NCI-H345 (cell line): ENCODE results near the gene ARRDC2.
"Not testable (repeated sequence)": the region's sequence is repeated elsewhere in the genome, so short reads cannot be mapped to it uniquely, and the experiment has no call there.

Source experiments
- DNase-seq: peaks from one replicate; lab custom pipeline; 2025; lab: John Stamatoyannopoulos, UW

ARRDC2 gene

DNA sequence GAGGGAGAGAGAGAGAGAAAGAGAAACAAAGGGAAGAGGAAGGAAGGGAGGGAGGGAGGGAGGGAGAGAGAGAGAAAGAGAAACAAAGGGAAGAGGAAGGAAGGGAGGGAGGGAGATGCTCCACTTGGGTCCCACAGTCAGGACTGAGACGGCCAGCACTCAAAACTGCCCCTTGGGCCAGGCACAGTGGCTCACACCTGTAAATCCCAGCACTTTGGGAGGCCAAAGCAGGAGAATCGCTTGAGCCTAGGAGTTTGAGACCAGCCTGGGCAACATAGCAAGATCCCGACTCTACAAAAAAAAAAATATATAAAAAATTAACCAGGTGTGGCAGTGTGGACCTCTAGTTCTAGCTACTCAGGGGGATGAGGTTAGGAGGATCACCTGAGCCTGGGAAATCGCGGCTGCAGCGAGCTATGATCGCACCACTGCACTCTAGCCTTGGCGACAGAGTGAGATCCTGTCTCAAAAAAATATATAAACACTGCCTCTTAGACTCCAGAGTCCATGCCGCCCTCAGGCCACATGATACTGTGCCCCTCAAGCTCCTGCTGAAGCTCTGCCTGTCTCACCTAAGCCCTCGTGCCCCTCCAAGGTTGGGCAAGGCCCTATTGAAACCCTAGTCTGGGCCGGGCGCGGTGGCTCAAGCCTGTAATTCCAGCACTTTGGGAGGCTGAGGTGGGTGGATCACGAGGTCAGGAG lies 8.4 kb downstream of the ARRDC2 start:
- DNase-seq = no peak

DNA sequence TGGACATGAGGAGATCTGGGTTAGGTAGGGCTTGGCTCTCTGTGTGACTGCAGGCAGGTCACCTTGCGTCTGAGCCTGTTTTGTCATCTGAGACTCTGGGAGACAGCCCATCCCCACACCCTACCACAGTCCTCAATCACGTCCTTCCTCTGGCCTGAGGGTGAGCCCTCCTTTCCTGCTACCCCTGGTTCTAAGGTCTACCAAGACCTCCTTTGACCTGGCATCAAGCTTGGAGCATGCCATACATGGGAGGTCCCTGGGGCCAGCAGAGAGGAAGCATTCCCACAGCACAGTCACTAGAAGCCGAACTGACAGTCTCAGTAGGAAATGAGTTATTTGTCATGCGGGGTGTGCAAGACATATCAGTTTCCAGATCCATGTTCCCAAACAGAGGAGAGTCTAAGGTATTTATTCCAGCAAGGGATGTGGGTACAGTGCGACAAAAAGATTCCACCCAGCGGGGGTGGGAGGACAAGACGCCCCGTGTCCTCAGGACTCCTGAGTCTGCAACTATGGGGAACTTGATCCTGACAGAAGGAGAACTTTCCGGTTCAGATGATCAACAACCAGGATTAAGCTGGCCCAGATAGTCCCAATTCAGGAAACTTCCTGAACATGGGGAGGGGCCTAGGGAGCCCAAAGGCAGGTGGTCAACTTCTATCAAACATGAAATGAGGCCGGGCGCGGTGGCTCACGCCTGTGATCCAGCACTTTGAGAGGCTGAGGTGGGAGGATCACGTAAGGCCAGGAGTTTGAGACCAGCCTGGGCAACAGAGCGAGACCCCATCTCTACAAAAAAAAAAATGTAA lies 9.5 kb downstream of the ARRDC2 start:
- DNase-seq = no peak

DNA sequence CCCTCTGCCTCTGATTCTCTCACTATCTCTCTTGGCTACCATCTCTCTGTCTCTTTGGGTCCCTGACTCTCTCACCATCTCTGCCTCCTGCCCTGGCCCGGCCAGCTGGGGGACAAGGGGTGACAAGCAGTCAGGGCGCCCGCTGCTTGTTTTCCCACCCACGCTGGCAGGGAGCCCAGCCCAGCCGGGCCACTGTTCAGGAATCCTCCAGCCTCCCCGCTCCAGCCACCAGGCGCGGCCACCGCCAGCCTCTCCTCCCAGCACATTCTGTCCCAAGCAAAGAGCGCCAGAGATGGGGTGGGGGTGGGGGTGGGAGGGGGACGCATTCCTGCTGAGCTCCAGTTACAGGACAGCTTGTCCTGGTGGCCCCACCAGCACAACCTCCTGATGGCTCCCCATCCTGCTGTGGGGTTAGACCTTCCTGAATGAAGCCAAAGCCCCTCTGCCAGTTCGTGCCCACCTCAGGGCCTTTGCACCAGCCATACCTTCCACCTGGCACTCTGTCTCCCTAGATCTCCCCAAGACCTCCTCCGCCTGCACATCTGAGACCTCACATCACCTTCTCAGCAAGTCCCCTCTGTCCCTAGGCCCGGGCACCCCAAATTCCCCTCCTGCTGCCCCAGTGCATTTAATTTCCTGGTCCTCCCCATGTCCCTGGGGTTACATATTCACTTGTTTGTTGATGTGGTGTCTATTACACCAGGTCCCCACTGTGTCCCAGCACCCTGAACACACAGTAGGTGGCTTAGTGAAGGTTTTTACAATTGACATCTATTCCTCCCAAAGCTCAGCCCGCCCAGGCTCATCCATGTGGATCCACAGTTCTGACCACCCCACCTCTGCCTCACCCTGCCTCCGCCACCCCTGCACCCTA lies 12.5 kb downstream of the ARRDC2 start:
- DNase-seq = no peak

DNA sequence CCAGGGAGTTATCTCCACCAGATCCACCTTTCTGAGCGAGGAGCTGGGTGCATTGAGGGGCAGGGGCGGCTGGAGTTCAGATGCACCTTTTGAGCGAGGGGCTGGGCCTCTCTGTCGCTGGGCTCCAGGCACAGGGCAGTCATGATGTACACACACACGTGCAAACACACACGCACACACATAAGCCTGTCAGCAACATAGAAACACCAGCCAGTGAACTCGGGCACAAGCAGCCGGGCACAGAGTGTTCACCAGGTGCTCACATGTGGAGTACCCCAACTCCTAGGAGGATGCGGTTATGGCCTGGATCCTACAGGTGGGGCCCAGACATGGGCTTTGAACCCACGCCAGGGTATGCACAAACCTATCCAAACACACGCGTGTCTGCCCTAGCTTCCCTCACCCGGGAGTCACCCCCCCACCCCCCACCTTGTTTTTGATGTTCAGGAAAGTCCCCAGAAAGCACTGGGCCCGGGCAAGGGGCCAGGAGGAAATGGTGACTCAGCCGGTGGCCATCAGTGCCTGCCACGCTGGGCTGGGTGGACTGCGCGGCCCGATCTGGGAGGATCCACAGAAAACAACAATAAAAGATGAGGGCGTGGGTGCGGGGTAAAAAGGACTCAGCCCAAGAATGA lies 13.3 kb downstream of the ARRDC2 start:
- no peak for DNase-seq

DNA sequence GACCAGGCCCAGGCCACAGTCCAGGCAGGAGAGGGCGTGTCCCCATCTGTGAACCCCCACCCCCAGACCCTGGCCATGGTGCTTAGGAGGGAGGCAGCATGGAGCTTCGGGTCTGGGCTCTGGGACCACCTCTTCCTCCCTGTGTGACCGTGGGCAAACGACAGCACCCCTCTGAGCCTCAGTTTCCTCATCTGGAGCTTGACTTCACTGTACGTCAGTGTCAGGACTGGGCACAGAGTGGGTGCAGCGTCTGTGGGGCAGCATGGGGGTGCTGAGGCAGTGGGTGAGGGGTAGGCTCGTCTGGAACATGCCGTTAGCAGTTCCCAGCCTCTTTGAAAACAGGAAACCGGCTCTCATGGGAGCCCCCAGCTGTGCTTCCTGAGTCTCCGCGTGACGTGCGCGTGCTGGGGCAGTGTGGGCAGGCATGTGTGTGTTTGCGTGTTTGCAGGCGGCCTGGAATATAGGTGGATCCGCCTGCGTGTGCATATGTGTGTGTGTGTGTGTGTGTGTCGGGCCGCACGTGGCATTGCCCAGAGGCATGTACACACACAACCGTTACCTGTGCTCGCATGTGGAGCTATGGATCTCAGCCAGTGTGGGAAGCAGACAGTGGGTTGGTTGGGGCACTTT lies 15.8 kb downstream of the ARRDC2 start:
- no peak for DNase-seq

- no peak for DNase-seq
Measured at GRCh38 chr19:18027151-18027550, 19.2 kb downstream of the ARRDC2 start.

- peak; percentile 62 for DNase-seq
Measured at GRCh38 chr19:18029617-18030338, 21.8 kb downstream of the ARRDC2 start.

DNA sequence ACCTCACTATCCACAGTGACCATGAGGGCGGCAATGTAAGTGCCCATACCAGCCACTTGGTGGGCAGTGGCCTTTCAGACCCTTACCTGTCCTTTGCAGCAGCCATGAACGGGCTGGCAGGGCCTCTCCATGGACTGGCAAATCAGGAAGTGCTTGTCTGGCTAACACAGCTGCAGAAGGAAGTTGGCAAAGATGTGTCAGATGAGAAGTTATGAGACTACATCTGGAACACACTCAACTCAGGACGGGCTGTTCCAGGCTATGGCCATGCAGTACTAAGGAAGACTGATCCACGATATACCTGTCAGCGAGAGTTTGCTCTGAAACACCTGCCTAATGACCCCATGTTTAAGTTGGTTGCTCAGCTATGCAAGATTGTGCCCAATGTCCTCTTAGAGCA lies 23.4 kb downstream of the ARRDC2 start:
- DNase-seq = not testable (repeated sequence)

GRCh38 chr19:18032102-18032501 lies 24.1 kb downstream of the ARRDC2 start:
- not testable (repeated sequence) for DNase-seq

- no peak for DNase-seq
Measured at GRCh38 chr19:18041054-18041453, 33.1 kb downstream of the ARRDC2 start.

DNA sequence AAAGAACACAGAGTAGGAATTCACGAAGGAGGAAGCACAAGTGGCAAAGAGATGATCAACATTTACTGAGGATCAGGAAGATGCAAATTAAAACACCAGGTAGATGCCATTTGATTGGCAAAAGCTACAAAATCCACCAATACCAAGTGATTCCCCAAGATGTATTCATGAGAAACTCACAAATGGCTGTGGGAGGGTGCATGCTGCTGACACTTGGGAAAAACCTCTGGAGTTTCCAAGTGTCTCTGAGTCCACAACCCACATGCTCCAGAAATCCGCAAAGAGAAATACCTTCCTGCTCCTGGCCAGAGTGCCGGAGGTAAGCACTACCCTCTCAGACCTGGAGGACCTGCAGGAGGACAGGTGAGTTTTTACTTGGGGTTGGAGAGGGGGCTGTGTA lies 35.7 kb downstream of the ARRDC2 start:
- DNase-seq = no peak

- peak; percentile 15 for DNase-seq
Measured at GRCh38 chr19:18044825-18045304, 36.9 kb downstream of the ARRDC2 start.

DNA sequence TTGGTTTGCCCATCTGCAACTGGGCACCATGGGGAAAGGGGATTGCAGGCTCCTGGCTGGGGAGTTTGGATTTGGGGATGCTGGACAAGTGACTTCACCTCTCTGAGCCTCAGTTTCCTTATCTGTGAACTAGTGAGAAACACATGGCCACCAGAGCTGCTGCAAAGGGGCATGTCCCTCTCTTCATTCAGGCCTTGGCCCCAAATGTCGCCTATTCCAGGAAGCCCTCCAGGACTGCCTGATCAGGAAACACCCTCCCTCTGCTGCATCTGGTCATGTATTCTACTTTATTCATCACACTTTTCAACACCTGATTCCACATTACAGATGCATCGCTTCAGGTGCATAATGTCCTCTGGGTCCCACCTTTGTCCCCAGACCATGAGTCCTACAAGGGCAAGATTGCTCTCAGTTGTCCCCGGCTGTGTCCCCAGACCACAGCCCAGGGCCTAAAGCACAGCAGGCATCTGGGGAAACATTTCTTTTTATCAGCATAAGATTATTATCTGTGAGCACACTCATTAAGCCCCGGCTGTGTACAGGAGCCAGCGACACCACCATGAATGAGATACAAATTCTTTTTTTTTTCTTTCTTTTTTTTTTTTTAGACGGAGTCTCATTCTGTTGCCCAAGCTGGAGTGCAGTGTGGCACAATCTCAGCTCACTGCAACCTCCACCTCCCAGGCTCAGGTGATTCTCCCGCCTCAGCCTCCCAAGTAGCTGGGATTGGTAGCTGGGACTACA lies 37.5 kb downstream of the ARRDC2 start:
- no peak for DNase-seq

DNA sequence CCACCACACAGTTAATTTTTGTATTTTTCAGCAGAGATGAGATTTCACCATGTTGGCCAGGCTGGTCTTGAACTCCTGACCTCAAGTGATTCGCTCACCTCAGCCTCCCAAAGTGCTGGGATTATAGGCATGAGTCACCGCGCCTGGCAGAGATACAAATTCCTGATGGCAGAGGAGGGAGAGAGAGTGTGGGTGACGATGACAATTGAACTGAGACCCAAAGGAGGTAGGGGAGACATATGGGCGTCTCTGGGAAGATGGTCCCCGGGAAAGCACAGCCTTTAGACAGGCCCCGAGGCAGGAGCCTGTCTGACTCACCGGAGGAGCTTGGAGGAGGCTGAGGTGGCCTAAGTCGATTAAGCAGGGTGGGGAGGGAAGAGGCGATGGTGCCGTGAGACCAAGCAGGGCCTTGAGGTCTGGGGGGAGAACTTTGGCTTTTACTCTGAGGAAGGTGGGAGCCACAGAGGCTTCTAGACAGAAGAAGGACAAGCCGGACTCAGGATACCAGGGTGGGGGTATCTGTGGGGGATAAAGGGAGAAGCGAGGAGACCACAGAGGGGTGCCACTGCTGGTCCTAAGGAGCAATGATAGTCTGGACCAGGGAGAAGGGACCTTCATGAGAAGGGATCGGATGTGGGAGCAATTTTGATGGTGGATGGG lies 38.2 kb downstream of the ARRDC2 start:
- no peak for DNase-seq

GRCh38 chr19:18049385-18049784 lies 41.4 kb downstream of the ARRDC2 start:
- DNase-seq = no peak

DNA sequence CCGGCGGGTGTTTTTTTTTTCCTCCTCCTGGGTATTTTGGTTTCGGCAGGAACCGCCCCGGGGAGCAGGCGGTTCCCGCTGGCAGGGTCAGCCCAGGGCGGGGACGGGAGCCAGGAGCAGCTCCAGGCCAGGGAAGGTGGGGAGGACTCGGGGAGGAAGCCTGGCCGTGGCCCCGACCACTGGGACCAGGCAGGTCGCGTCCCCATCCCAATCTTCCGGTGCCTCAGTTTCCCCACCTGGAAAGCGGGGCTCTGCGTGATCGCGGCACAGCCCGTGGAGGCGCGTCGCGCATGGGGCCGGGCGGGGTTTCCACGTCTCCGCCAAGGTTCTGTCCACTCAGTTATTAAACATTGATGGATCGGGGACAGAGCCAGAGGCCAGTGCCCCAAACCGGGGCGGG lies 43.9 kb downstream of the ARRDC2 start:
- no peak for DNase-seq

DNA sequence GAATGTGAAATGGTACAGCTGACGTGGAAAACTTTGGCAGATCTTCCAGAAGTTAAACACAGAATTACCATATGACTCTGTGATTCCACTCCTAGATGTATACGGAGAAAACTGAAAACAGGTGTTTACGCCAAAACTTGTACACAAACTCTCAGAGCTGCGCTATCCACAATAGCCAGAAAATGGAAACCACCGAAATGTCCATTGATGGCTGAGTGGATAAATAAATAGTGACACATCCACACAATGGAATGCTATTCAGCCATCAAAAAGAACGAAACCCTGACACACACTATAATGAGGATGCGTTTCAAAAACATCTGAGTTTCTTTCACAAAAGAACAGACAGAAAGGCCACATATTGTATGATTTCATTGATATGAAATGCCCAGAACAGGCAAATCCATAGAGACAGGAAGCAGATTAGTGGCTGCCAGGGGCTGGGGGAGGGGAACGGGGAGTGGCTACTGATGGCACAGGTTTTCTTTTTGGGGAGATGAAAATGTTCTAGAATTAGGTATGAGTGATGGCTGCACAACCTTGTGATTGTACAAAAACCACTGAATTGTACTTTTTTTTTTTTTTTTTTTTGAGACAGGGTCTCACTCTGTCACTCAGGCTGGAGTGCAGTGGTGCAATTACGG lies 45.7 kb downstream of the ARRDC2 start:
- DNase-seq = no peak

DNA sequence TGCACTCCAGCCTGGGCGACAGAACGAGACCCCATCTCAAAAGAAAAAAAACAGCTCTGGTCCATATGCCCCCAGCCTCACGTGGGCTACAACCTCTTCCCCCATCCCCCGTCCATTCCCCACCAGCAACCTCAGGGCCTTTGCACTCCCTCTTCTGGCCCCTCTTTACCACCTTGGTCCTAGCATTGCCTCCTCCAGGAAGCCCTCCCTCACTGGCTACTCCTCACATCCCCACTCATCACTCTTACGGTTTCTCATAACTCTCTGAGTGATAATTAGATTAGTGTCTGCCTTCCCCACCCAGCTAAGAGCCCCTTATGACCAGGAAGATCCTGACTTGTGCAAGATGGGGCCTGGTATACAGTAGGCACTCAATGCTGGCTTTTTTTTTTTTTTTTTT lies 48.0 kb downstream of the ARRDC2 start:
- no peak for DNase-seq

DNA sequence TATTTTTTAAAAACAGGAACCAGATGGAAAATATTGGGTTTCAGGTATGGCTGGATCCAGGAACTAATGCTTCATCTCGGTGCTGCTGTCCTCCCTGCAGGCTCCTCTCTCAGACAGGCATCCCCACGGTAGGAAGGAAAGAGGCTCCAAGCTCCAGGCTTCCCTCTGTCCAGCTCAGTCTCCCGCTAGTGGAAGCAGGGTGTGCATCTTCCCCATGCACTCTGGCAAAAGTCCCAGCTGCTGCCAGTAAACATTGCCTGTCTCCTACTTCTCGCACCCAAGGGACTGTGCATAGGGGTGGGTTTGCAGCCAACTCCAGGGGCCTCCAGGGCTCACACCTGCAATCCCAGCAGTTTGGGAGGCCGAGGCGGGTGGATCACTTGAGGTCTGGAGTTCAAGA lies 49.6 kb downstream of the ARRDC2 start:
- no peak for DNase-seq
